Neural crest cell (in vitro differentiated cells): ENCODE results near the gene SLC37A1. TPM values are rescaled to one million over a fixed set of nuclear protein-coding genes. Genes with fewer than 3 reads are reported as not detected.

Source experiments
- DNase-seq: peaks from one replicate; pipeline ENCODE4 v3.0.0; 2021; ENCODE audit warnings: low read depth, mixed read lengths, low spot score
- H3K27ac Mint-ChIP-seq: one replicate; pipeline ENCODE4 v1.8.0; 2021; ENCODE audit warnings: mild to moderate bottlenecking, mixed read lengths; ENCODE audit not compliant: unreplicated experiment
- H3K27me3 Mint-ChIP-seq: 2 replicates; pipeline ENCODE4 v1.8.0; 2021; ENCODE audit warnings: low read depth, mild to moderate bottlenecking, mixed read lengths
- H3K36me3 Mint-ChIP-seq: 2 replicates; pipeline ENCODE4 v1.8.0; 2021; ENCODE audit warnings: low read depth, mild to moderate bottlenecking, mixed read lengths
- H3K4me1 Mint-ChIP-seq: 2 replicates; pipeline ENCODE4 v1.8.0; 2021; ENCODE audit warnings: mixed read lengths
- H3K4me3 Mint-ChIP-seq: one replicate; pipeline ENCODE4 v1.8.0; 2021; ENCODE audit warnings: mild to moderate bottlenecking, mixed read lengths
- H3K9me3 Mint-ChIP-seq: 2 replicates; pipeline ENCODE4 v1.8.0; 2021; ENCODE audit warnings: mixed read lengths
- CTCF ChIP-seq: fragments of 200-600 bp; sonication (generic); conservative IDR thresholded peaks from 2 replicates; pipeline ENCODE4 v1.5.0; 2021; ENCODE audit warnings: antibody characterized with exemption, mild to moderate bottlenecking
- total RNA-seq: library from RNA; stranded (reverse); gene quantifications from 2 replicates; pipeline ENCODE4 v1.2.1, GENCODE V29; 2021

Gene SLC37A1
- total RNA-seq, 1 donor from 2014 or later: 9.1 TPM

GRCh38 chr21:42481169-42481568 is 32.5 kb upstream of the SLC37A1 start:
- DNase-seq: no peak
- no peak overlapping the region for H3K4me3 Mint-ChIP-seq
- peaks cover 2% of the 10 kb centered on the region for H3K36me3 Mint-ChIP-seq
- peaks cover 6% of the 10 kb centered on the region for H3K9me3 Mint-ChIP-seq
- no peak overlapping the region for H3K27ac Mint-ChIP-seq
- no peaks in the 10 kb centered on the region for H3K27me3 Mint-ChIP-seq
- TF ChIP-seq CTCF: no peak
- H3K4me1 Mint-ChIP-seq: peaks cover 7% of the 10 kb centered on the region

GRCh38 chr21:42484966-42485365 is 28.7 kb upstream of the SLC37A1 start:
- peaks cover under 1% of the 10 kb centered on the region for H3K4me1 Mint-ChIP-seq
- H3K27me3 Mint-ChIP-seq: peaks cover 8% of the 10 kb centered on the region
- no peak overlapping the region for H3K4me3 Mint-ChIP-seq
- no peak for DNase-seq
- peaks cover under 1% of the 10 kb centered on the region for H3K36me3 Mint-ChIP-seq
- no peak for TF ChIP-seq CTCF
- no peak overlapping the region for H3K27ac Mint-ChIP-seq
- H3K9me3 Mint-ChIP-seq: peaks cover 2% of the 10 kb centered on the region

GRCh38 chr21:42486072-42486471 is 27.6 kb upstream of the SLC37A1 start:
- H3K27me3 Mint-ChIP-seq: peaks cover 10% of the 10 kb centered on the region
- peaks cover 2% of the 10 kb centered on the region for H3K9me3 Mint-ChIP-seq
- DNase-seq: no peak
- H3K36me3 Mint-ChIP-seq: no peaks in the 10 kb centered on the region
- H3K4me1 Mint-ChIP-seq: no peaks in the 10 kb centered on the region
- no peak overlapping the region for H3K4me3 Mint-ChIP-seq
- H3K27ac Mint-ChIP-seq: no peak overlapping the region
- no peak for TF ChIP-seq CTCF

DNA sequence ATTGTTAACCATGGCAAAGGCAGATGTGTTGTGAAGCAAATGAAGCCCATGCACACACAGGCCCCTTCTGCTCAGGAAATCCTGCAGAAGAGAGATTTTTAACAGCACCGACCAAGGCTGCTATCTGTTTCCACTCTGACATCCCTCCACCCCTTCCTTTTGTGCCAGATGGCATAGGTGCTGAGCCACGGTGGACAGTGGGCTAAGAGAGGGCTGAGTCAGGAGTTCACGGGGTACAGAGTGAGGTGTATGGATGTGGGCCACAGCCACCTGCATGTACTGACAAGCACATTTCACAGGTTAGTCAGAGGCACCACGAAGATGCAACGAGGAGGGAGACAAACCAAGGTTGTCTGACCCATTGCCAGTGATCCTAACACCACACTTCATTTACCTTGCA is 27.1 kb upstream of the SLC37A1 start:
- Mint-ChIP-seq H3K36me3 (no peaks in the 10 kb centered on the region), H3K27ac (no peak overlapping the region), H3K9me3 (no peaks in the 10 kb centered on the region), H3K4me1 (no peaks in the 10 kb centered on the region), H3K27me3 (peaks cover 11% of the 10 kb centered on the region), H3K4me3 (no peak overlapping the region)
- no peak for DNase-seq
- TF ChIP-seq CTCF: no peak

- Mint-ChIP-seq H3K9me3 (no peaks in the 10 kb centered on the region), H3K4me3 (no peak overlapping the region), H3K36me3 (no peaks in the 10 kb centered on the region), H3K27me3 (peaks cover 11% of the 10 kb centered on the region), H3K4me1 (no peaks in the 10 kb centered on the region), H3K27ac (no peak overlapping the region)
- no peak for DNase-seq
- no peak for TF ChIP-seq CTCF
Measured at GRCh38 chr21:42489006-42489563, 24.6 kb upstream of the SLC37A1 start.
